HL-60 (cell line): Measurements from ENCODE around the gene IL4I1.

ENCODE experiments used
- DNase-seq, 2 experiments: peaks; one replicate each; pipeline ENCODE4 v3.0.0-alpha.2; 2010 to 2020; ENCODE audit warnings: low read depth in 1 of 2, low spot score in 1 of 2
- H3K27ac ChIP-seq: fragments of 250-450 bp; sonication (Bioruptor Pico); replicated peaks from 2 replicates; pipeline ENCODE4 v1.5.1; 2020; ENCODE audit warnings: mild to moderate bottlenecking, moderate library complexity
- H3K27me3 ChIP-seq: fragments of 250-450 bp; sonication (Bioruptor Pico); 2 replicates; pipeline ENCODE4 v1.5.1; 2021; ENCODE audit warnings: mild to moderate bottlenecking, moderate library complexity; ENCODE audit not compliant: insufficient read depth, poor library complexity, severe bottlenecking
- H3K4me3 ChIP-seq: replicated peaks from 2 replicates; pipeline ENCODE4 v1.5.1; 2011; ENCODE audit warnings: mild to moderate bottlenecking, control low read depth, low read length; ENCODE audit not compliant: insufficient read depth
- GABPA ChIP-seq: IDR thresholded peaks from 2 replicates; pipeline ENCODE4 v1.6.1; 2012; ENCODE audit warnings: low read depth
- POLR2AphosphoS5 ChIP-seq: IDR thresholded peaks from 2 replicates; pipeline ENCODE4 v1.6.1; 2012; ENCODE audit warnings: low read depth
- SPI1 ChIP-seq: IDR thresholded peaks from 2 replicates; pipeline ENCODE4 v1.6.1; 2012; ENCODE audit warnings: low read depth, mild to moderate bottlenecking, borderline replicate concordance
- TF ChIP-seq, protein P1 (sequence below): IDR thresholded peaks from one replicate; pipeline ENCODE4 v1.5.1; 2011; ENCODE audit warnings: low read length, control low read depth, inconsistent platforms; ENCODE audit not compliant: insufficient read depth
- TF ChIP-seq, protein P2 (sequence below): IDR thresholded peaks from 2 replicates; pipeline ENCODE4 v1.6.1; 2012; ENCODE audit warnings: low read depth; ENCODE audit not compliant: insufficient replicate concordance

Gene IL4I1

DNA sequence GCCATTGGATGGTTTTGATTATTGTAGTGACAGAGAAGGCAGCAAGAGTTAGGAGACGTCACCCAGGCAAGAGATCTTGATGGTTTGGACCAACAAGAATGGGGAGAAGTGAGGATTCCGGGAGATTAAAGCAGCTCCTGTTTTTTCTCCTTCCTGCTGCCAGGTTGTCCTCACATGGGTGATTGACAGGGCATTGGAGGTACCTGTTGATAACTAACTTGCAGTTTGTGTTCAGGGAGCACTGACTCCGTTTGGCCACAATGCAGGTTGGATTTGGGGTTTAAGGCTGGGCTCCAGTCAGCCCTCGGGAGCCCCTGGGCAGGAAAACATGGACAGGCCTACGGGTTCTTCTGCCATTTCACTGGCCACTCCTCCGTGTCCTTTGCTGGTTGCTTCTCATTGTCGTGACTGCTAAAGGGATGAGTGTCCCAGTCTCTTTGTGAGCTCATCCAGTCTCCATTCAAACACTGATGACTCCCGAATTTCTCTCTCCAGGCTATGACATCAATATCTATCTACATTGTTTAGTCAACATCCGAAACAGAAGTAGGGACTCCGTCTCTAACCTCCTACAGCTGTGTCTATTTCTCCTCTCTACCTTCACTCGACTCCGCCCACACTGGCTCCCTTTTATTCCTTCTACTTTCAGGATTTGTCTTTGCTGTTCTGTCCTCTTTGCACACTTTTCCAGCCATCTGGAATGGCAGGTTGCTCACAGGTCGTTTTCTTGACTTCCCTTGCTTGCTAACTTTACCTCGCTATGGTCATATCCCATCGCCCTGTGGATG lies 47.1 kb downstream of the IL4I1 start:
- no peak overlapping the region; the same call in 1 of the 2 replicates for H3K4me3 ChIP-seq
- no peak overlapping the region; the same call in 1 of the 2 replicates for H3K27ac ChIP-seq

DNA sequence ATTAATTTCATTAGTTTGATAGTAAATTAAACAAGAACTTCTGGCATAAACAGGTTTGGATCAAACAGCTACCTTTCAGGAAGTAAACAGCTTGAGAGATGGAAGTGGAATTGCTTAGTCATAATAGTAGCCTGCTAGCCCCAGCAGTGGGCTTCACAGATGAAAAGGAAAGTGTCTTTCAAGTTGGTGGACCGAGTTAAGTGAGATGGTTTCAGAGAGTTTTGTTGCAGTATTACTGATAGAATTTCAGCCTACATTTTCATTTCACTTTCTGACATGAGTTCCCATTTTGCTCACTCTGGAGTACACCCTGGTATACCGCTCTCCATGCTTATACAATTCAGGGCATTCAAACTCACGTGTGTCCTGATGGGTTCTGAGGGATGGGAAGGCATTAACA lies 47.7 kb downstream of the IL4I1 start:
- peak overlapping the region; percentile 29 for H3K27ac ChIP-seq

More for the DNA sequence above, 47.1 kb downstream of the IL4I1 start:
- H3K27me3 ChIP-seq, result no peaks in the 10 kb centered on the region
- DNase-seq, result no peak
- TF ChIP-seq SPI1, result no peak
- no peak for TF ChIP-seq POLR2AphosphoS5
- TF ChIP-seq, protein P1, sequence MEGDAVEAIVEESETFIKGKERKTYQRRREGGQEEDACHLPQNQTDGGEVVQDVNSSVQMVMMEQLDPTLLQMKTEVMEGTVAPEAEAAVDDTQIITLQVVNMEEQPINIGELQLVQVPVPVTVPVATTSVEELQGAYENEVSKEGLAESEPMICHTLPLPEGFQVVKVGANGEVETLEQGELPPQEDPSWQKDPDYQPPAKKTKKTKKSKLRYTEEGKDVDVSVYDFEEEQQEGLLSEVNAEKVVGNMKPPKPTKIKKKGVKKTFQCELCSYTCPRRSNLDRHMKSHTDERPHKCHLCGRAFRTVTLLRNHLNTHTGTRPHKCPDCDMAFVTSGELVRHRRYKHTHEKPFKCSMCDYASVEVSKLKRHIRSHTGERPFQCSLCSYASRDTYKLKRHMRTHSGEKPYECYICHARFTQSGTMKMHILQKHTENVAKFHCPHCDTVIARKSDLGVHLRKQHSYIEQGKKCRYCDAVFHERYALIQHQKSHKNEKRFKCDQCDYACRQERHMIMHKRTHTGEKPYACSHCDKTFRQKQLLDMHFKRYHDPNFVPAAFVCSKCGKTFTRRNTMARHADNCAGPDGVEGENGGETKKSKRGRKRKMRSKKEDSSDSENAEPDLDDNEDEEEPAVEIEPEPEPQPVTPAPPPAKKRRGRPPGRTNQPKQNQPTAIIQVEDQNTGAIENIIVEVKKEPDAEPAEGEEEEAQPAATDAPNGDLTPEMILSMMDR, result no peak
- TF ChIP-seq, protein P2, sequence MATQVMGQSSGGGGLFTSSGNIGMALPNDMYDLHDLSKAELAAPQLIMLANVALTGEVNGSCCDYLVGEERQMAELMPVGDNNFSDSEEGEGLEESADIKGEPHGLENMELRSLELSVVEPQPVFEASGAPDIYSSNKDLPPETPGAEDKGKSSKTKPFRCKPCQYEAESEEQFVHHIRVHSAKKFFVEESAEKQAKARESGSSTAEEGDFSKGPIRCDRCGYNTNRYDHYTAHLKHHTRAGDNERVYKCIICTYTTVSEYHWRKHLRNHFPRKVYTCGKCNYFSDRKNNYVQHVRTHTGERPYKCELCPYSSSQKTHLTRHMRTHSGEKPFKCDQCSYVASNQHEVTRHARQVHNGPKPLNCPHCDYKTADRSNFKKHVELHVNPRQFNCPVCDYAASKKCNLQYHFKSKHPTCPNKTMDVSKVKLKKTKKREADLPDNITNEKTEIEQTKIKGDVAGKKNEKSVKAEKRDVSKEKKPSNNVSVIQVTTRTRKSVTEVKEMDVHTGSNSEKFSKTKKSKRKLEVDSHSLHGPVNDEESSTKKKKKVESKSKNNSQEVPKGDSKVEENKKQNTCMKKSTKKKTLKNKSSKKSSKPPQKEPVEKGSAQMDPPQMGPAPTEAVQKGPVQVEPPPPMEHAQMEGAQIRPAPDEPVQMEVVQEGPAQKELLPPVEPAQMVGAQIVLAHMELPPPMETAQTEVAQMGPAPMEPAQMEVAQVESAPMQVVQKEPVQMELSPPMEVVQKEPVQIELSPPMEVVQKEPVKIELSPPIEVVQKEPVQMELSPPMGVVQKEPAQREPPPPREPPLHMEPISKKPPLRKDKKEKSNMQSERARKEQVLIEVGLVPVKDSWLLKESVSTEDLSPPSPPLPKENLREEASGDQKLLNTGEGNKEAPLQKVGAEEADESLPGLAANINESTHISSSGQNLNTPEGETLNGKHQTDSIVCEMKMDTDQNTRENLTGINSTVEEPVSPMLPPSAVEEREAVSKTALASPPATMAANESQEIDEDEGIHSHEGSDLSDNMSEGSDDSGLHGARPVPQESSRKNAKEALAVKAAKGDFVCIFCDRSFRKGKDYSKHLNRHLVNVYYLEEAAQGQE, result no peak
- no peak for TF ChIP-seq GABPA

DNA sequence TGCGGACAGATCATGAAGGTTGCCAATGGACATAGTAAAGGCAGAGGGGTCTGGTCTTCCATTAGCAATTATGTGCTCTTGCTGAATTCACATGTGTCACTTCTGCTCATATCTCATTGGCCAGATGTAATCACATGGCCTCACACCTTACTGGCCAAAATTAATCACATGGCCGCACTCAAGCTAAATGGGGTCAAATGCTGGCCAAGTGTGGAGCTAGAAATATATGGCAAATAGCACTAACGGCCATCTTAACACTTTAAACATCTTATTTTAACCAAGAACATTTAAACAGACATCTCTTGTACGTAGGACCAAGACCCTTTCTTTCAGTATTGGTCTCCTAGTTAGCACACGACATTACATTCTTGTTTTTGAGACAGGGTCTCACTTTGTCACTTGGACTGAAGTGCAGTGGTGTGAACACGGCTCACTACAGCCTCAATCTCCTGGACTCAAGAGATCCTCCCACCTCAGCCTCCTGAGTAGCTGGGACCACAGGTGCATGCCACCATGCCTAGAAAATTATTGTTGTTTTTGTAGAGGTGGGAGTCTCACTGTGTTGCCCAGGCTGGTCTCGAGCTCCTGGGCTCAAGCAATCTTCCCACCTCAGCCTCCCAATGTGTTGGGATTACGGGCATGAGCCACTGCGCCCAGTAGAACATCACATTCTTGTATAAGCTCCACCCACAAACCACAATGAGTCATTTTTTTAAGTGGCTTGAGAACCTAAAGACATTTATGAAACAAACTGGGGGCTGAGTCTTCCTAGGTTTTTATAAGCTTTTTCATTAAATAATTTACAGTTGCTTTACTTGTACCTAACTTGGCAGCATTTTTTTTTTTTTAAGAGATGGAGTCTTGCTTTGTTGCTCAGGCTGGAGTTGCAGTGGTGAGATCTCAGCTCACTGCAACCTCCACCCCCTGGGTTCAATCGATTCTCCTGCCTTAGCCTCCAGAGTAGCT lies 48.7 kb downstream of the IL4I1 start:
- TF ChIP-seq SPI1, result no peak
- no peak for TF ChIP-seq GABPA
- TF ChIP-seq, protein P2, result no peak
- TF ChIP-seq POLR2AphosphoS5, result no peak
- TF ChIP-seq, protein P1, result no peak
- Histone ChIP-seq H3K4me3 (no peak overlapping the region), H3K27me3 (no peaks in the 10 kb centered on the region), H3K27ac (peak overlapping the region; percentile 29)
- peak in 1 of 2 experiments; percentile 54 for DNase-seq

More for the DNA sequence above, 47.7 kb downstream of the IL4I1 start:
- DNase-seq, result no peak
- H3K27me3 ChIP-seq, result no peaks in the 10 kb centered on the region
- H3K4me3 ChIP-seq, result no peak overlapping the region
- TF ChIP-seq SPI1, result no peak
- TF ChIP-seq, protein P1, result no peak
- no peak for TF ChIP-seq GABPA
- TF ChIP-seq, protein P2, result no peak
